Activated CD8-positive, alpha-beta T cell treated with anti-CD3 and anti-CD28 coated beads for 36 hours (primary cell): Measurements from ENCODE around the gene MRTFB. TPM values are rescaled to one million over a fixed set of nuclear protein-coding genes. Genes with fewer than 3 reads are reported as not detected.

Experiments used
- ATAC-seq: fragments of 200-7000 bp; cut with Tn5 transposase; one replicate; pipeline ENCODE4 v1.10.0; 2021; ENCODE audit warnings: mild to moderate bottlenecking, moderate library complexity
- CTCF ChIA-PET: fragments of 350-600 bp; sonication (Branson Sonifier 250); formaldehyde crosslinking; loops from one replicate; lab custom pipeline; 2021; ENCODE audit warnings: antibody characterized with exemption; lab: Charles Lee
- POLR2A ChIA-PET: fragments of 350-600 bp; sonication (Branson Sonifier 250); formaldehyde crosslinking; loops from one replicate; lab custom pipeline; 2021; ENCODE audit warnings: antibody characterized with exemption; lab: Charles Lee
- DNase-seq: peaks from one replicate; pipeline ENCODE4 v3.0.0-alpha.2; 2020
- H3K27ac Mint-ChIP-seq: one replicate; pipeline ENCODE4 v1.8.0; 2021; ENCODE audit warnings: mild to moderate bottlenecking, mixed read lengths
- H3K27me3 Mint-ChIP-seq: one replicate; pipeline ENCODE4 v1.8.0; 2021; ENCODE audit warnings: mixed read lengths
- H3K36me3 Mint-ChIP-seq: one replicate; pipeline ENCODE4 v1.8.0; 2021; ENCODE audit warnings: low read depth, mixed read lengths
- H3K4me1 Mint-ChIP-seq: one replicate; pipeline ENCODE4 v1.8.0; 2021; ENCODE audit warnings: low read depth, mixed read lengths
- H3K4me3 Mint-ChIP-seq: one replicate; pipeline ENCODE4 v1.8.0; 2021; ENCODE audit warnings: mild to moderate bottlenecking, moderate library complexity, mixed read lengths
- H3K9me3 Mint-ChIP-seq: one replicate; pipeline ENCODE4 v1.8.0; 2021; ENCODE audit warnings: mixed read lengths
- CTCF ChIP-seq: fragments of 200-600 bp; IDR thresholded peaks from one replicate; pipeline ENCODE4 v1.8.0; 2022; ENCODE audit warnings: antibody characterized with exemption, mild to moderate bottlenecking
- intact Hi-C: fragments of 100-400 bp; cut with micrococcal nuclease; formaldehyde crosslinking; loops from one replicate; pipeline ENCODE4 v1.10.0; 2022
- total RNA-seq, 2 experiments: library from RNA; stranded (reverse); gene quantifications; one replicate each; pipeline ENCODE4 v1.2.3, GENCODE V29; 2021

MRTFB gene
- total RNA-seq, 2 experiments from 2014 or later, result 10.3 to 12.0 TPM

DNA sequence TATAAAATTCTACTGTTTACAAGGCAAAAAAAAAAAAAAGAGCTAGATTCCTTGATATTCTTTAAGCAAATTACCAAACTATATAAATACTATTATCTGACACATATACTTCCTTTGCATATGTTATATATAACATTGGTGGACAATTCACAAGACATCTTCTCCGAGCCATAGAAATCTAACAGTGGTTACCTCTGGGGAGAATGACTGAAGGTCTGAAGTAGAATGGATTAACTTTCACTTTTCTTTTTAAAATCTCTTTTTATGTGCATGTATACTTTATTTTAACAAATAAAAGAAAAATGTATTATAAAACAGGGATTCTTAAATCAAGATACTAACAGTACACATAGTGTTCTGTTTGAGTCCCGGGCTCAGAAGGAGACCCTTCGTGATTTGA, 131.0 kb downstream of the MRTFB start:
- Mint-ChIP-seq H3K4me1 (peaks cover 10% of the 10 kb centered on the region), H3K9me3 (no peaks in the 10 kb centered on the region), H3K27me3 (no peaks in the 10 kb centered on the region), H3K36me3 (no peaks in the 10 kb centered on the region), H3K27ac (no peak overlapping the region), H3K4me3 (no peak overlapping the region)
- CTCF ChIA-PET, result interaction anchor here (1.5 kb wide), 1 partner anchor 16 kb away, joined by 4 read pairs; no protein-coding TSS in a partner anchor
- intact Hi-C loops, result no loop called here
- POLR2A ChIA-PET, result no interaction called here
- no peak for TF ChIP-seq CTCF
- DNase-seq (no peak), ATAC-seq (no peak)

DNA sequence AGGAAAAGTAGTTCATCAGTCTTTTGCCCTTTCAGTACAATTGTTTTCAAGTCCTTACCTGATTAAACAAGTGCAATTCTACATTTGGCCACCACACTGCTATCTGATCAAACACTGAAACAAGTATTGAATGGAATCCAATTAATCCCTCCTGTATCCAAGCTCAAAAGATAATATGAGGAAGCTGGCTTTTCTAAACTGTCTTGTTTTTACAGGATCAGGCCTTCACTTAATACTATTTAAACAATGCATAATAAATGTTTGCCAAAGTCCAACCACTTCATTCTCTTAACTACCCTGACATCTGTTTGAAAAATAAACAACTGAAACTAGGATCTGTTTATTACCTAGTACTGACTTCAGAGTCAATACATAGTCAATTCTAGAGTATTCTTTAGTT, 131.6 kb downstream of the MRTFB start:
- Mint-ChIP-seq H3K27ac (no peak overlapping the region), H3K4me1 (peaks cover 7% of the 10 kb centered on the region), H3K4me3 (no peak overlapping the region), H3K36me3 (no peaks in the 10 kb centered on the region), H3K9me3 (no peaks in the 10 kb centered on the region), H3K27me3 (no peaks in the 10 kb centered on the region)
- CTCF ChIA-PET, result interaction anchor here (1.5 kb wide), 1 partner anchor 16 kb away, joined by 4 read pairs; no protein-coding TSS in a partner anchor
- intact Hi-C loops, result no loop called here
- ATAC-seq, result no peak
- no peak for TF ChIP-seq CTCF
- POLR2A ChIA-PET, result no interaction called here
- DNase-seq, result no peak

- Mint-ChIP-seq H3K9me3 (no peaks in the 10 kb centered on the region), H3K27me3 (no peaks in the 10 kb centered on the region), H3K4me1 (peaks cover 7% of the 10 kb centered on the region), H3K4me3 (no peak overlapping the region), H3K36me3 (no peaks in the 10 kb centered on the region), H3K27ac (no peak overlapping the region)
- intact Hi-C loops, result no loop called here
- TF ChIP-seq CTCF, result no peak
- DNase-seq (no peak), ATAC-seq (no peak)
- CTCF ChIA-PET, result interaction anchor here (1.1 to 1.5 kb wide), 3 partner anchors 14 to 47 kb away, joined by 3 to 4 read pairs (median 3); no protein-coding TSS in a partner anchor
- POLR2A ChIA-PET, result no interaction called here
These were observed 132.0 kb downstream of the MRTFB start for GRCh38 chr16:14203166-14203565.

DNA sequence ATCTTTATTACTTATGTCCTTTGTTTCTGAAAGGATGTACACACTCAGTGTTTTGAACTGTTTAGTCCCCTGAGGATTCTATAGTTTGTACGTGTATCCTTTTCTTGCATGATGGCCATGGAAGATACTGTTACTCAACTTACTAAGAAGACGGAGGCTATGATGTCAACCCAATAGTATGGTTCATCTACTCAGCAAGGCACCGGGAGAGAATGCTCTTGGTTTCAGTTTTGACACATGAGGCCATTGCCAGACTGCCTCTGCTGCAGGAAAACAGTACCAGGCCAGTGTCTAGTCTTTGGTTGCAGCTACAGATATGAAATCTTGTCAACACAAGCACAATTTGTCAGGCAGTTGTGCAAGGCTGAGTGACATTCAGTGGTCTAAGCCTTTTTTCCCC, 134.5 kb downstream of the MRTFB start:
- ATAC-seq, result no peak
- Mint-ChIP-seq H3K36me3 (no peaks in the 10 kb centered on the region), H3K27ac (no peak overlapping the region), H3K4me1 (no peaks in the 10 kb centered on the region), H3K27me3 (no peaks in the 10 kb centered on the region), H3K9me3 (no peaks in the 10 kb centered on the region), H3K4me3 (no peak overlapping the region)
- DNase-seq, result no peak
- ChIA-PET POLR2A (no interaction called here), CTCF (no interaction called here)
- intact Hi-C loops, result no loop called here
- TF ChIP-seq CTCF, result no peak

DNA sequence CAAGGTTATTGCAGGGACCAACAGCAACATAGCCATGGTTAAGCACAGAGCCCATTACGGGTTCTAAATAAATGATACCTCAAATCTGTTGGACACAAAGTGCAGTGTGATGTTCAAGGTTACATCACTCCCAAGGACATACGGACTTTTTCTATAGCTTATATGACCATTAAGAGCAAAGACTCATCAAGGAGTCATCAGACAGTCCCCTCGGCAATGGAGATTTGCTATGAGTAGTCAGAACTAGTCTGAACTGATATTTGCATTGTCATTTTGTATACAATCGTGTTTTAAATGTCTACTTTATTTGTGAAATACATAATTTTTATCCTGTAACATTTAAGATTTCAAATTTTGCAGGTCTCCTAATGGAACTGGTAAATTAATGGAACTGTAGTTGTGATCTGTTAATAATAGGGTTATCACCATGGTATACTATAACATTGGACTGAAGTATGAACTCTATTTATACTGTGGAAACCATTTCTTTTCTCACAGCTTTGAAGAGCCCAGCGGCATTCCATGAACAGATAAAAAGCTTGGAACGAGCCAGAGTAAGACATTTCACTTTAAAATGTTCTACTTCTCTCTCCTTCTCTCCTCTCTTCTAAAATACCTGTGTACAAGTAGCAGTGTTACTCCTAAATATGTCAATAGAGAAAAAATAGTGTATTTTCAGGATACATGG, 140.9 kb downstream of the MRTFB start:
- H3K27ac Mint-ChIP-seq, result no peak overlapping the region
- H3K36me3 Mint-ChIP-seq, result peaks cover 2% of the 10 kb centered on the region

More for the DNA sequence above, 140.9 kb downstream of the MRTFB start:
- no peak for ATAC-seq
- no peaks in the 10 kb centered on the region for H3K27me3 Mint-ChIP-seq
- TF ChIP-seq CTCF, result no peak
- intact Hi-C loops, result no loop called here
- no peak for DNase-seq
- H3K4me1 Mint-ChIP-seq, result no peaks in the 10 kb centered on the region
- ChIA-PET CTCF (no interaction called here), POLR2A (no interaction called here)
- H3K9me3 Mint-ChIP-seq, result no peaks in the 10 kb centered on the region
- H3K4me3 Mint-ChIP-seq, result no peak overlapping the region
